Prostate gland (tissue), 2 donors: ENCODE measurements around the gene RIMBP2. TPM values are rescaled to one million over a fixed set of nuclear protein-coding genes. Genes with fewer than 3 reads are reported as not detected.

ENCODE experiments used
- DNase-seq: peaks from one replicate; pipeline ENCODE4 v3.0.0-alpha.2; 2019; ENCODE audit warnings: low spot score
- H3K27ac ChIP-seq, 2 donors: fragments of 200-600 bp; sonication (generic); 2 replicates each; pipeline ENCODE4 v1.5.1; 2017 to 2019
- H3K27me3 ChIP-seq: fragments of 200-600 bp; sonication (generic); replicated peaks from 2 replicates; pipeline ENCODE4 v1.5.1; 2019; ENCODE audit not compliant: insufficient read depth
- H3K36me3 ChIP-seq, 2 donors: fragments of 200-600 bp; sonication (generic); 1 replicate in 1 of 2; 2 replicates in 1 of 2; pipeline versions ENCODE4 v1.5.1 to v1.8.1; 2017 to 2019
- H3K4me1 ChIP-seq: fragments of 200-600 bp; sonication (generic); replicated peaks from 2 replicates; pipeline ENCODE4 v1.5.1; 2019
- H3K4me3 ChIP-seq, 2 donors: fragments of 200-600 bp; sonication (generic); 2 replicates each; pipeline ENCODE4 v1.5.1; 2017 to 2019
- H3K9me3 ChIP-seq: fragments of 200-600 bp; sonication (generic); 2 replicates; pipeline ENCODE4 v1.5.1; 2017
- CTCF ChIP-seq, 4 experiments: fragments of 200-600 bp in 2 of 4; fragments of 450-650 bp in 2 of 4; sonication (generic) in 2 of 4; IDR thresholded peaks; 1 replicate in 3 of 4; 2 replicates in 1 of 4; pipeline ENCODE4 v1.5.1; 2016 to 2019; ENCODE audit warnings: antibody characterized with exemption in 4 of 4, mild to moderate bottlenecking in 2 of 4, moderate library complexity in 2 of 4
- POLR2A ChIP-seq: fragments of 450-650 bp; IDR thresholded peaks from one replicate; pipeline ENCODE4 v1.6.1; 2016; ENCODE audit warnings: antibody characterized with exemption, mild to moderate bottlenecking
- POLR2AphosphoS5 ChIP-seq: sonication (generic); formaldehyde crosslinking; IDR thresholded peaks from one replicate; pipeline ENCODE4 v1.6.1; 2017; ENCODE audit warnings: antibody characterized with exemption
- WGBS: methylation state at CpG from one replicate; pipeline ENCODE4 v1.1.5; 2018; 5-methylcytosine and 5-hydroxymethylcytosine counted together
- intact Hi-C: fragments of 100-400 bp; cut with DNase I; formaldehyde crosslinking; loops from one replicate; pipeline ENCODE4 v1.14.2; 2022
- total RNA-seq, 2 donors: library from RNA; depleted of rRNA; stranded (reverse); fragments of >200 nt; gene quantifications; one replicate each; pipeline ENCODE4 v1.1.0, GENCODE V29; 2016

The RIMBP2 gene
- total RNA-seq, 2 donors from 2014 or later = 0.96 to 7.0 TPM

- no peak for TF ChIP-seq CTCF (IDR thresholded peaks at IDR 0.05)
- Histone ChIP-seq H3K27ac (no peak overlapping the region), H3K36me3 (no peaks in the 10 kb centered on the region), H3K4me3 (no peak overlapping the region), H3K9me3 (no peaks in the 10 kb centered on the region), H3K4me1 (no peaks in the 10 kb centered on the region), H3K27me3 (no peaks in the 10 kb centered on the region)
- DNase-seq = no peak
- 95% methylated on average over 20 of the region's 20 CpGs for WGBS
- intact Hi-C loops = no loop called here
Measured at GRCh38 chr12:130664252-130664651, 51.8 kb downstream of the RIMBP2 start.

- intact Hi-C loops = no loop called here
- TF ChIP-seq POLR2AphosphoS5 (no peak), POLR2A (no peak), CTCF (IDR thresholded peaks at IDR 0.05) (no peak)
Measured at GRCh38 chr12:130663514-130663913, 52.6 kb downstream of the RIMBP2 start.

GRCh38 chr12:130661486-130662255 is 54.4 kb downstream of the RIMBP2 start:
- intact Hi-C loops = no loop called here
- Histone ChIP-seq H3K4me1 (no peaks in the 10 kb centered on the region), H3K27me3 (no peaks in the 10 kb centered on the region), H3K4me3 (no peak overlapping the region), H3K9me3 (no peaks in the 10 kb centered on the region), H3K36me3 (no peaks in the 10 kb centered on the region), H3K27ac (no peak overlapping the region)
- WGBS = 91% methylated on average over 14 of the region's 14 CpGs
- DNase-seq = no peak
- TF ChIP-seq POLR2A (no peak), CTCF (IDR thresholded peaks at IDR 0.05) (no peak), POLR2AphosphoS5 (no peak)

More at GRCh38 chr12:130663514-130663913, 52.6 kb downstream of the RIMBP2 start:
- no peaks in the 10 kb centered on the region for H3K4me1 ChIP-seq
- 44% methylated on average over 6 of the region's 6 CpGs for WGBS
- no peaks in the 10 kb centered on the region for H3K9me3 ChIP-seq
- no peak overlapping the region for H3K27ac ChIP-seq
- no peaks in the 10 kb centered on the region for H3K27me3 ChIP-seq
- DNase-seq = no peak
- H3K36me3 ChIP-seq = no peaks in the 10 kb centered on the region
- H3K4me3 ChIP-seq = no peak overlapping the region

GRCh38 chr12:130661059-130661458 is 55.0 kb downstream of the RIMBP2 start:
- intact Hi-C loops = no loop called here
- Histone ChIP-seq H3K4me1 (no peaks in the 10 kb centered on the region), H3K27me3 (no peaks in the 10 kb centered on the region), H3K4me3 (no peak overlapping the region), H3K27ac (no peak overlapping the region), H3K9me3 (no peaks in the 10 kb centered on the region), H3K36me3 (no peaks in the 10 kb centered on the region)
- TF ChIP-seq CTCF (IDR thresholded peaks at IDR 0.05) = no peak
- no peak for TF ChIP-seq POLR2A
- no peak for TF ChIP-seq POLR2AphosphoS5
- WGBS = 94% methylated on average over 4 of the region's 4 CpGs
- no peak for DNase-seq
